Stimulated activated CD8-positive, alpha-beta memory T cell treated with anti-CD3 and anti-CD28 coated beads, Interleukin-15, amount 100 ng/mL, for 4 hours (primary cell): ENCODE measurements around the gene C5.
"Not testable (repeated sequence)": the region's sequence is repeated elsewhere in the genome, so short reads cannot be mapped to it uniquely, and the experiment has no call there.

Source experiments
- DNase-seq, 2 donors: peaks; one replicate each; pipeline ENCODE4 v3.0.0-alpha.2; 2020; ENCODE audit warnings: low read depth in 2 of 2

Gene C5

GRCh38 chr9:121048618-121049017, 1.5 kb downstream of the C5 start:
- DNase-seq = no peak

- DNase-seq = no peak
Measured at GRCh38 chr9:121048175-121048574, 1.9 kb downstream of the C5 start.

DNA sequence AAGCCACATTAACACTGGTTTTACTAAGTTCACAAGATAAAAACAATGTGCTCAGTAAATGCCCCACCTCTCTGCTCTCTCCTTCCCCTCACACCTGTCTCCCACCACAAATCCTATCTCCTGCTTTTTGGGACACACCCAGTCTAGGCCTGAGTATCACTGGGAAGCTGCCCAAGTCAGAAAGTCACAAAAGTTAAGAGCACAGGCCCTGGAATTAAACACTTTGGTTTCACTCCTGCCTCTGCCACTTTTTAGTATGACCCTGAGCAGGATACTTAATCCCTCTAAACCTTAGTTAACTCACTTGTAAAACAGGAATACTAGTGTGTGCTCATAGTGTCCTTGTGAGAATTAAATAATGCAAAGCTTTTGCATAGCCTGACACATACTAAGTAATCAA, 11.3 kb downstream of the C5 start:
- no peak for DNase-seq

DNA sequence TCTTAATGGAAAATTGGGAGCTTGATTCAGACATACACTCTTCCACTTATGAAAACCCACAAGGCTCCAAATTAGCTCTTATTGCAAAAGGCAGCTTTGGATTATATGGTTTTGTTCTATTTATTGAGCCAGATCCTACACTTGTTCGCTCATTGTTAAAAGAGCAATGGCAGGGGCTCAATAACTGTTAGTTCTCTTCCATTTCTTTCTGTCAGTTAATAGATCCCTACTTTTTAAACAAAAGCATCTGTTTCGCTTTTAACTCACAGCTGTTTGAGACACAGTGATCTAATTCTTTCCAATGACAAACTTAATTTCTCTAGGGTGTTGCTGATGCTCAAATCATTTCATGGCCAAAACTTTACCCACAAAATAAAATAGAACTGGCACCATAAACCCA, 11.7 kb downstream of the C5 start:
- DNase-seq = no peak

- not testable (repeated sequence) for DNase-seq
Measured at GRCh38 chr9:121035717-121036116, 14.4 kb downstream of the C5 start.

GRCh38 chr9:121034529-121034928, 15.5 kb downstream of the C5 start:
- no peak for DNase-seq

GRCh38 chr9:121029469-121029868, 20.6 kb downstream of the C5 start:
- DNase-seq = no peak

DNA sequence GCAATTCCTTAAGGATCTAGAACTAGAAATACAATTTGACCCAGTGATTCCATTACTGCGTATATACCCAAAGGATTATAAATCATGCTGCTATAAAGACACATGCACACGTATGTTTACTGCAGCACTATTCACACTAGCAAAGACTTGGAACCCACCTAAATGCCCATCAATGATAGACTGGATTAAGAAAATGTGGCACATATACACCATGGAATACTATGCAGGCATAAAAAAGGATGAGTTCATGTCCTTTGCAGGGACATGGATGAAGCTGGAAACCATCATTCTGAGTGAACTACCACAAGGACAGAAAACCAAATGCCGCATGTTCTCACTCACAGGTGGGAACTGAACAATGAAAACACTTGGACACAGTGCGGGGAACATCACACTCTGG, 21.8 kb downstream of the C5 start:
- DNase-seq = not testable (repeated sequence)

GRCh38 chr9:121026768-121027167, 23.3 kb downstream of the C5 start:
- DNase-seq = no peak

DNA sequence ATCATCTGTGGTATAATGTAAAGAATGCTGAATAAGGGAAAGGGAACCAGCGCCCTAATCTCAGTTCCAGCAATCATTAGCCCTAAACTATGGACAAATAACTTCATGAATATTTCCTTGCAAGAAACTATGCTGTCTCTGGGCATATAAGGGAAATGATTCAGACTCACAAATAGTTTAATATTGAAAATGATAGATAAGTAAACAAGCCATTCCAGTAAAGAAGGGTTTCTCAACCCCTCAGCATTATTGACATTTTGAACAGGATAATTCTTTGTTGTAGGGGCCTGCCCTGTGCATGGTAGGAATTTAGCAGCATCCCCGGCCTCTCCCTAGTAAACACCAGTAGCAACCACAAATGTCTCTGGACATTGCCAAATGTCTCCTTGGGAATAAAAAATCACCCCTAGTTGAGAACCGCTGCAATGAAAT, 23.8 kb downstream of the C5 start:
- no peak for DNase-seq

- no peak for DNase-seq
Measured at GRCh38 chr9:121024237-121024636, 25.8 kb downstream of the C5 start.

GRCh38 chr9:121023064-121023463, 27.0 kb downstream of the C5 start:
- DNase-seq = no peak

DNA sequence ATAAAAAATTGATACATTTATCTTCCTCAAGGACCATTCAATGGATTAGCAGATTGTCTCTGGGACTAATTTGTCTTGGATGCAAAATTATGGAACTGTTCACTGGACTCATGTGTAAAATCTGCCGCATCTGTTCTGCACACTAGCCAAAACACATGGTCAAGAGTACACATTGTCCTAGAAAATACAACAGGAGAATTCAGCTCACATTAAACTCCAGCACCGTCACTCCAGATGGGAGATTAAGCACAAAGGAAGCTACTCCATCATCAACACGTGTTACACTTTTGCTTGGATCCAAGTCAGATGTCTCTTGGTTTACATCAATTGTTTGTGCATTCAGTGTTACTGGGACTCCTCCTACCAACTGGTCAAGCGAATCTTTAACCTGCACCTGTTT, 28.8 kb downstream of the C5 start:
- DNase-seq = no peak

DNA sequence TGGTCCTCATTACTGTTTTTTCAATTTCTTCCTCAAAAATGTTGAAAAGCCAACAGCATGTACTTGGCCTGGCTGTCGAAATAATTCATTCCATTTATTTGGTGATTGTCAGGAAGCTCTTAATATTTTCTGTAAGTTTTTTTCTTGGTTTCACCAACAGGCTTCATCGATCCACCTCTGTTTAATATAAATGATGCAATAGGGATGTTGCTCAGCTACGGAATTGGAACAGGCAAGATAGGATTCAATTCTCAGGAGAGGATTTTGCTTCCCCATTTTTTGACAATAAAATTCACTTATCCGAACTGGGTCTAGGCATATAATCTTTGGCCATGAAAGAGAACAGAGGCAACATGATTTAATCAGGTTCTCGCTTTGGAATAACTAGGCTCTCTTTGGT, 30.8 kb downstream of the C5 start:
- no peak for DNase-seq

- DNase-seq = no peak
Measured at GRCh38 chr9:121013911-121014310, 36.2 kb downstream of the C5 start.

DNA sequence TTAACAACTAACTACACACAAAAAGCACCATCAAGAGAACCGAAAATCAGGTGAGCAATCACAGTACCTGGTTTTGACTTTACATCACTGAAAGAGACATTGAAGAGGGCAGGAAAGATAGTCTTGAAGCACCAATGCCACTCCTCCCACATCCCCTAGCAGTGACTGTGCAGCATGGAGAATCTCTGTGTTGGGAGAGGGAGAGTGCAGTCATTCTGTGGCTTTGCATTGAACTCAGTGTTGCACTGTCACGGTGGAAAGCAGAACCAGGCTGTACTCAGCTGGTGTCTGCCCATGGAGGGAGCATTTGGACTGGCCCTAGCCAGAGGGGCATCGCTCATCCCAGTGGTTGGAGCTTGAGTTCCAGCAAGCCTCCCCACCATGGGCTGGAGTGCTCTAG, 40.4 kb downstream of the C5 start:
- DNase-seq = no peak

- no peak for DNase-seq
Measured at GRCh38 chr9:120999317-120999716, 50.8 kb downstream of the C5 start.

DNA sequence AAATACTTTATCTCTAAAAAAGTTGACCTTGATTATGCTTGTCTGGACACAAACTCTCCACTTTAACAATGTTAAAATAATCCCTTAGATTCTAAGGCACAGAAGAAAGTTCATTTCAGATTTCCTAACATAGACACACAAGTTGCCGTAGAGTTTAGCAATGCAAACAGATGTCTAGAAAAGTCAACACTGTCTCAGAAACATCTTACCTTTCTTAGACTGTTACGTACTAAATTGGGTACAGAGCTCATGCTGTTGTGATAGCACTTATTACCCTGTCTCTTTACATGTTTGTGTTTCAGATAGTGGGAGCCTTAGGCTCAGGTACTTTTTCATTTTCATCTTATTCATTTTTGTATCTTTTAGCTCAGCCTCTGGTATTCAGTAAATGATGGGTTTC, 52.0 kb downstream of the C5 start:
- no peak for DNase-seq

DNA sequence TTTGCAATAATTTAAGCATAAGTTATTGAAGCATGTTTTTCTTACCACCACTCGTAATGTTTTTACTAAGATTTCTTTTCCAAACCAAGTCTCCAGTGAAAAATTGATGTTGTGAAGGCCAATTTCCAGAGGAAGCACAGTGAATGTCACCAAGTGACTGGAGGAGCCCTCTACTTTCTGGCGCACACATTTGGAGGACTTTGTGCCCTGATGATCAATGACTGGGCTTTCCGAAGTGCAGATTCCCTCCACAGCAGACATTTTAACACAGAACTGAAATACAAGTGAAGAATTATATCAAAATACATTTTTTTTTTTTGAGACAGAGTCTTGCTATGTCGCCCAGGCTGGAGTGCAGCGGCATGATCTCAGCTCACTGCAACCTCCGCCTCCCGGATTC, 52.6 kb downstream of the C5 start:
- DNase-seq = no peak

GRCh38 chr9:120996409-120996808, 53.7 kb downstream of the C5 start:
- no peak for DNase-seq

DNA sequence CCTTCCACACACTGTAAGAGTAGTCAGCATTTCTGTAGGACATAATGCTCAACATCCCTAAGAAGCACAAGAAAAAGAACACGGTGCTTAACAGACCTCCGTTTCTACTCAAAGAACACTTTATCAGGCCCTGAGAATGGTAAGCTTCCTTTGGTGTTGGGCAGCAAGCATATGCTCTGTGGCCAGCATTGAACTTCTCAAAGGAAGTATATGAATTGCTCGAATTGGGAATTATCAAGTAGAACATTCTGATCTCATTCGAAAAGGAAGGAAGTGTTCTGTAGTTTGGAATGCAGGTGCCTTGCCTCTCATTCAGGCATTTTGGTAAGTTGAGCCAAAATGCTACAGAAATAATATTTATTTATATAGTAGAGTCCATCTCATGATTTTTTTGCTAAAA, 61.0 kb downstream of the C5 start:
- DNase-seq = no peak

DNA sequence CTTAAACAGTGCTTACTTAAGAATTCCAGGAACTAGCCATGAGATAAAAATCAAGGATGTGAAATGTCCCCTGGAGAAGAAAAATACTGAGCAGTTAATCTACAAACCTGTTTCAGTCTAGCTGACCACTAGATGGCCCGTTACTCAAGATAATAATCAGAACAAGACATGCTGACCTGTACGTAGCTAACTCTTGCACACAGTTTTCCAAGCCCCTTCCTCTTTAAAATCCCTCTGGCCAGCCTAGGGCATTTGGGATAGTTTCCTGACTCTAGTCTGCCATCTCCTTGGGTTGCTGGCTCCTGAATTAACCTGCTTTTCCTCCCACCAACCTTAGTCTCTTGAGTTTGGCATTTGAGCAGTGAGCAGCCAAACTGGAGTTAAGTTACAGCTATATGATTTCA, 64.3 kb downstream of the C5 start:
- DNase-seq = no peak

DNA sequence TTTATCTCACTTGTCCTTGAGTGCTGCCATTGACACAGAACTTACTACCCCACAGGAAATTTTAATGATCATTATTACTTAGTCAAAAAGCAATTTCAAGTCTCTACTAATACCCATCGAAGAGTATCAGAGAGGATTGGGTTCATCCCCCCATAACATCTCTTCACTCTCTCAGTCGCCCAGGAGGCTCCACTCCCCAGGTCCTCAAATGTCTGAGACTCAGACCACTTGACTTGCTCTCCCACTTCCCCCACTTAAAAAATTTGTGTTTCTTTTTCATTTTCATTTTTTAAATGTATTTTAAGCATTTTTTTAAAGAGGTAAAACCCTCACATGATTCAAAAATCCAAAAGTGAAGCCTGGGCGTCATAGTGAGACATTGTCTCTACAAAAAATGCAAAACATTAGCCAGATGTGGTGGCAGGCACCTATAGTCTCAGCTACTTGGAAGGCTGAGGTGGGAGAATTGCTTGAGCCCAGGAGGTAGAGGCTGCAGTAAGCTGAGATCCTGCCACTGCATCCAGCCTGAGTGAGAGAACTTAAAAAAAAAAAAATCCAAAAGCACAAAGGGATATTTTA, 66.7 kb downstream of the C5 start:
- DNase-seq = no peak

- DNase-seq = no peak
Measured at GRCh38 chr9:120982836-120983235, 67.2 kb downstream of the C5 start.

DNA sequence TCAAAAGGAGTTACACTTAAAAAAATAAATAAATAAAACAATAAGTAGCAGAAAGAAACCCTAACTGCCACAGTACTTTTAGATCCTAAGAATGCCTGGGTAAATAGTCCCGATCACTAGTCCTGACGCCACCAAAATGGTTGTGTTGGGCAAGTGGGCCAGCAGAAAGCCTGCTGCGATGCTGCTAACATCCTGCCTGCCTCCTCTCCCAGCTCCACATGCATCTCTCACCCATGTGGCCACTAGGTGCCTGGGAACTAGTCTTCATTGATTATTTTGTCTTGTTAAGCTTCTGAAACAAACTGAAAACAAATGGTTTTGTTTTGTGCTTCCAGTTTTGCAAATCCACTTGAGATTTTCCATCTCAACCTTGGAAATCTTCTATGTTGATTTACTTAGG, 69.1 kb downstream of the C5 start:
- no peak for DNase-seq
